ENCODE results near the gene BCAN. TPM values are rescaled to one million over a fixed set of nuclear protein-coding genes. Genes with fewer than 3 reads are reported as not detected.

Gene BCAN
- total and polyA plus RNA-seq, 2 of the 4 experiments (the other 2 are of a cell fraction): 0.07 TPM; not detected in 1

GRCh38 chr1:156667968-156668709 is 26.2 kb downstream of the BCAN start:
- POLR2A ChIA-PET (ENCODE audit: unreplicated experiment): no interaction called here
- no TSS peak for BruUV-seq (replicated peaks)

More at GRCh38 chr1:156667968-156668709, 26.2 kb downstream of the BCAN start:
- 71% methylated on average over 1 of the region's 9 CpGs; no CpG with 5 or more reads in 1 of the 2 experiments for WGBS, 2 experiments (ENCODE audit: extremely low coverage in 2 of 2, insufficient read length in 1 of 2)
- H2AFZ ChIP-seq (replicated peaks; ENCODE audit: low read length, poor library complexity): peak overlapping the region; percentile 25
- H3K18ac ChIP-seq (ENCODE audit: low read depth, low read length): peak overlapping the region; percentile 2; the same call in 1 of the 2 replicates
- DNase-seq (no peak), ATAC-seq (ENCODE audit: low read depth) (no peak)
- H2BK15ac ChIP-seq (ENCODE audit: low read depth, low read length): no peak overlapping the region
- H3K36me3 ChIP-seq (ENCODE audit: control insufficient read depth, insufficient read depth, low read length): peaks cover 9% of the 10 kb centered on the region
- dilution Hi-C loops (cut with HindIII; ENCODE audit: low sequenced_read_pairs, unreplicated experiment): no loop called here
- H3K23ac ChIP-seq (ENCODE audit: low read depth, low read length): peak overlapping the region; percentile 22; the same call in 1 of the 2 replicates
- H3K79me1 ChIP-seq (ENCODE audit: low read depth in 1 of 2, low read length in 2 of 2): peaks cover 0 to 43% of the 10 kb centered on the region in 2 experiments; a peak in 2 of 4 replicates
- no peak overlapping the region for H3K4me3 ChIP-seq (ENCODE audit: insufficient read depth, low read depth, low read length)
- H3K56ac ChIP-seq (ENCODE audit: extremely low read depth, insufficient read depth, low read length): no peak overlapping the region
- peaks cover 36% of the 10 kb centered on the region for H3K4me1 ChIP-seq (ENCODE audit: control insufficient read depth, insufficient read depth, low read length)
- peak overlapping the region; percentile 40 for H4K91ac ChIP-seq (ENCODE audit: insufficient read depth, low read depth, low read length)
- peak overlapping the region; percentile 2 for H2BK5ac ChIP-seq (ENCODE audit: low read depth, low read length, poor library complexity, severe bottlenecking)
- H4K20me1 ChIP-seq (ENCODE audit: insufficient read depth, low read length): peaks cover under 1% of the 10 kb centered on the region
- no peak overlapping the region for H3K4me2 ChIP-seq (ENCODE audit: low read depth, low read length)
- TF ChIP-seq FOS (IDR thresholded peaks at IDR 0.05; ENCODE audit: low read depth, low read length): no peak
- no peak for TF ChIP-seq MXI1 (IDR thresholded peaks at IDR 0.05; ENCODE audit: borderline replicate concordance, low read depth, low read length)
- TF ChIP-seq MAFK (IDR thresholded peaks at IDR 0.05; ENCODE audit: low read depth, low read length): no peak
- no peak for TF ChIP-seq CEBPB (IDR thresholded peaks at IDR 0.05; ENCODE audit: low read depth, low read length)
- no peak for TF ChIP-seq POLR2A (IDR thresholded peaks at IDR 0.05; ENCODE audit: low read depth, low read length)
- TF ChIP-seq RCOR1 (IDR thresholded peaks at IDR 0.05; ENCODE audit: insufficient replicate concordance, low read length): no peak
- no peak for TF ChIP-seq MAZ (IDR thresholded peaks at IDR 0.05; ENCODE audit: borderline replicate concordance, low read depth, low read length)
- TF ChIP-seq SMC3 (IDR thresholded peaks at IDR 0.05; ENCODE audit: low read depth, low read length): no peak
- TF ChIP-seq RFX5 (IDR thresholded peaks at IDR 0.05; ENCODE audit: low read depth, low read length): no peak
- TF ChIP-seq NFE2L2 (IDR thresholded peaks at IDR 0.05; ENCODE audit: low read depth, low read length): no peak
- TF ChIP-seq USF2 (IDR thresholded peaks at IDR 0.05; ENCODE audit: low read depth, low read length): no peak
- TF ChIP-seq BHLHE40 (IDR thresholded peaks at IDR 0.05; ENCODE audit: low read depth, low read length): no peak
- H4K5ac ChIP-seq (ENCODE audit: low read depth, low read length): peak overlapping the region; percentile 45
- peaks cover 24% of the 10 kb centered on the region for H3K9me1 ChIP-seq (ENCODE audit: insufficient read depth, low read length)
- H2AK9ac ChIP-seq (replicated peaks; ENCODE audit: low read depth, low read length, poor library complexity): peak overlapping the region; percentile 75
- peak overlapping the region; percentile 0; the same call in 1 of the 2 replicates for H3K9ac ChIP-seq (ENCODE audit: low read depth, low read length)
- H3K9me3 ChIP-seq (ENCODE audit: control insufficient read depth, insufficient read depth, low read length): no peaks in the 10 kb centered on the region
- intact Hi-C loops (cut with micrococcal nuclease): no loop called here
- peak overlapping the region; percentile 72; the same call in 1 of the 2 replicates for H2BK20ac ChIP-seq (ENCODE audit: low read depth, low read length)
- CTCF ChIA-PET: no interaction called here
- H3K4ac ChIP-seq (ENCODE audit: low read depth, low read length): peak overlapping the region; percentile 75
- in situ Hi-C loops (cut with MboI; ENCODE audit: low sequenced_read_pairs): no loop called here
- H2AK5ac ChIP-seq (ENCODE audit: low read depth, low read length): peak overlapping the region; percentile 55; the same call in 1 of the 2 replicates
- peak overlapping the region in 1 of 2 experiments; percentile 93; a peak in 3 of 4 replicates for H4K8ac ChIP-seq (ENCODE audit: low read depth in 2 of 2, low read length in 2 of 2)
- peak overlapping the region; percentile 50 for H2BK120ac ChIP-seq (ENCODE audit: low read depth, low read length)
- H3K14ac ChIP-seq (replicated peaks; ENCODE audit: low read depth, low read length): peak overlapping the region; percentile 90
- H3K27ac ChIP-seq (ENCODE audit: insufficient read depth, low read length): peak overlapping the region; percentile 5; the same call in 1 of the 2 replicates
- H3K27me3 ChIP-seq (ENCODE audit: control insufficient read depth, insufficient read depth, low read length): no peaks in the 10 kb centered on the region

All from IMR-90 (cell line).